ENCODE results near the gene TWSG1. TPM values are rescaled to one million over a fixed set of nuclear protein-coding genes. Genes with fewer than 3 reads are reported as not detected.
A peak's percentile ranks its signal among the peaks of the same experiment; 100 is the strongest.

TWSG1 gene
- total RNA-seq (2021) (18.2 to 19.3 TPM (median 18.3 TPM) in 3 replicates), Bru-seq, nascent RNA (percentile 64 among the genes with signal in this experiment)
- long read RNA-seq, experiment 1, transcript TWSG1-201 (5 exons, 3,756 nt): major isoform, 184 of 206 reads
- long read RNA-seq, experiment 1, partial matches to known transcripts: 4 of 206 reads
- long read RNA-seq, experiment 1, other reads (novel, unspliced or antisense): 18 of 206 reads
- long read RNA-seq, experiment 2, transcript TWSG1-201 (5 exons, 3,756 nt): major isoform, 20 of 38 reads
- long read RNA-seq, experiment 2, partial matches to known transcripts: 15 of 38 reads
- long read RNA-seq, experiment 2, other reads (novel, unspliced or antisense): 3 of 38 reads
- long read RNA-seq, experiment 3, transcript TWSG1-201 (5 exons, 3,756 nt): major isoform, 16 of 23 reads
- long read RNA-seq, experiment 3, partial matches to known transcripts: 3 of 23 reads
- long read RNA-seq, experiment 3, other reads (novel, unspliced or antisense): 4 of 23 reads

GRCh38 chr18:9334329-9334972 is at the start of gene TWSG1:
Gene TWSG1, plus strand, starts transcription at chr18:9334773. Its CDS starts 2,457 bp downstream, at chr18:9337230.
- peak; percentile 96 for DNase-seq (ENCODE audit: low spot score)
- peaks cover 8% of the 10 kb centered on the region; the same call in 1 of the 2 replicates for H3K36me3 Mint-ChIP-seq
- peak within 1 kb of the TSS; percentile 94 for H3K27ac Mint-ChIP-seq
- ChIA-PET CTCF (interaction anchor here (0.6 to 2.0 kb wide), 31 partner anchors 11 to 1568 kb away, joined by 3 to 22 read pairs (median 3); partner anchors contain the start of gene ANKRD12), POLR2A (interaction anchor here (0.6 to 1.8 kb wide), 7 partner anchors 13 to 198 kb away, joined by 3 to 10 read pairs (median 5); partner anchors contain the start of gene ANKRD12)
- H3K9me3 Mint-ChIP-seq: no peaks in the 10 kb centered on the region
- peaks cover 10% of the 10 kb centered on the region; the same call in 1 of the 2 replicates for H3K4me1 Mint-ChIP-seq
- peak within 1 kb of the TSS; percentile 86 for H3K4me3 Mint-ChIP-seq
- ATAC-seq: peak; percentile 92
- H3K27me3 Mint-ChIP-seq (ENCODE audit: low read depth): peaks cover 27% of the 10 kb centered on the region
- TF ChIP-seq HMGXB4 (CRISPR knock-in tag; IDR thresholded peaks at IDR 0.05) (no peak), ZNF232 (CRISPR knock-in tag; IDR thresholded peaks at IDR 0.05) (no peak), HMGA2 (CRISPR knock-in tag; IDR thresholded peaks at IDR 0.05) (no peak), IRF2 (CRISPR knock-in tag; IDR thresholded peaks at IDR 0.05; ENCODE audit: borderline replicate concordance, low read depth) (no peak), STAT6 (CRISPR knock-in tag; conservative IDR thresholded peaks at IDR 0.05; ENCODE audit: low read depth) (no peak), SOX15 (CRISPR knock-in tag; IDR thresholded peaks at IDR 0.05) (no peak), GTF2I (CRISPR knock-in tag; conservative IDR thresholded peaks at IDR 0.05) (no peak), JUN (CRISPR knock-in tag; IDR thresholded peaks at IDR 0.05) (no peak), ZNF317 (CRISPR knock-in tag; IDR thresholded peaks at IDR 0.05; ENCODE audit: borderline replicate concordance, low read depth) (no peak), TCF7 (CRISPR knock-in tag; IDR thresholded peaks at IDR 0.05; ENCODE audit: low read depth) (no peak), CREM (CRISPR knock-in tag; IDR thresholded peaks at IDR 0.05) (no peak), ZNF671 (CRISPR knock-in tag; IDR thresholded peaks at IDR 0.05) (no peak), ZNF512 (CRISPR knock-in tag; IDR thresholded peaks at IDR 0.05; ENCODE audit: borderline replicate concordance) (no peak), ATF1 (CRISPR knock-in tag; IDR thresholded peaks at IDR 0.05) (no peak)
- TF ChIP-seq, protein P1, sequence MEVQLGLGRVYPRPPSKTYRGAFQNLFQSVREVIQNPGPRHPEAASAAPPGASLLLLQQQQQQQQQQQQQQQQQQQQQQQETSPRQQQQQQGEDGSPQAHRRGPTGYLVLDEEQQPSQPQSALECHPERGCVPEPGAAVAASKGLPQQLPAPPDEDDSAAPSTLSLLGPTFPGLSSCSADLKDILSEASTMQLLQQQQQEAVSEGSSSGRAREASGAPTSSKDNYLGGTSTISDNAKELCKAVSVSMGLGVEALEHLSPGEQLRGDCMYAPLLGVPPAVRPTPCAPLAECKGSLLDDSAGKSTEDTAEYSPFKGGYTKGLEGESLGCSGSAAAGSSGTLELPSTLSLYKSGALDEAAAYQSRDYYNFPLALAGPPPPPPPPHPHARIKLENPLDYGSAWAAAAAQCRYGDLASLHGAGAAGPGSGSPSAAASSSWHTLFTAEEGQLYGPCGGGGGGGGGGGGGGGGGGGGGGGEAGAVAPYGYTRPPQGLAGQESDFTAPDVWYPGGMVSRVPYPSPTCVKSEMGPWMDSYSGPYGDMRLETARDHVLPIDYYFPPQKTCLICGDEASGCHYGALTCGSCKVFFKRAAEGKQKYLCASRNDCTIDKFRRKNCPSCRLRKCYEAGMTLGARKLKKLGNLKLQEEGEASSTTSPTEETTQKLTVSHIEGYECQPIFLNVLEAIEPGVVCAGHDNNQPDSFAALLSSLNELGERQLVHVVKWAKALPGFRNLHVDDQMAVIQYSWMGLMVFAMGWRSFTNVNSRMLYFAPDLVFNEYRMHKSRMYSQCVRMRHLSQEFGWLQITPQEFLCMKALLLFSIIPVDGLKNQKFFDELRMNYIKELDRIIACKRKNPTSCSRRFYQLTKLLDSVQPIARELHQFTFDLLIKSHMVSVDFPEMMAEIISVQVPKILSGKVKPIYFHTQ (CRISPR knock-in tag; IDR thresholded peaks at IDR 0.05): no peak
- TF ChIP-seq, protein P2, sequence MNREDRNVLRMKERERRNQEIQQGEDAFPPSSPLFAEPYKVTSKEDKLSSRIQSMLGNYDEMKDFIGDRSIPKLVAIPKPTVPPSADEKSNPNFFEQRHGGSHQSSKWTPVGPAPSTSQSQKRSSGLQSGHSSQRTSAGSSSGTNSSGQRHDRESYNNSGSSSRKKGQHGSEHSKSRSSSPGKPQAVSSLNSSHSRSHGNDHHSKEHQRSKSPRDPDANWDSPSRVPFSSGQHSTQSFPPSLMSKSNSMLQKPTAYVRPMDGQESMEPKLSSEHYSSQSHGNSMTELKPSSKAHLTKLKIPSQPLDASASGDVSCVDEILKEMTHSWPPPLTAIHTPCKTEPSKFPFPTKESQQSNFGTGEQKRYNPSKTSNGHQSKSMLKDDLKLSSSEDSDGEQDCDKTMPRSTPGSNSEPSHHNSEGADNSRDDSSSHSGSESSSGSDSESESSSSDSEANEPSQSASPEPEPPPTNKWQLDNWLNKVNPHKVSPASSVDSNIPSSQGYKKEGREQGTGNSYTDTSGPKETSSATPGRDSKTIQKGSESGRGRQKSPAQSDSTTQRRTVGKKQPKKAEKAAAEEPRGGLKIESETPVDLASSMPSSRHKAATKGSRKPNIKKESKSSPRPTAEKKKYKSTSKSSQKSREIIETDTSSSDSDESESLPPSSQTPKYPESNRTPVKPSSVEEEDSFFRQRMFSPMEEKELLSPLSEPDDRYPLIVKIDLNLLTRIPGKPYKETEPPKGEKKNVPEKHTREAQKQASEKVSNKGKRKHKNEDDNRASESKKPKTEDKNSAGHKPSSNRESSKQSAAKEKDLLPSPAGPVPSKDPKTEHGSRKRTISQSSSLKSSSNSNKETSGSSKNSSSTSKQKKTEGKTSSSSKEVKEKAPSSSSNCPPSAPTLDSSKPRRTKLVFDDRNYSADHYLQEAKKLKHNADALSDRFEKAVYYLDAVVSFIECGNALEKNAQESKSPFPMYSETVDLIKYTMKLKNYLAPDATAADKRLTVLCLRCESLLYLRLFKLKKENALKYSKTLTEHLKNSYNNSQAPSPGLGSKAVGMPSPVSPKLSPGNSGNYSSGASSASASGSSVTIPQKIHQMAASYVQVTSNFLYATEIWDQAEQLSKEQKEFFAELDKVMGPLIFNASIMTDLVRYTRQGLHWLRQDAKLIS (CRISPR knock-in tag; IDR thresholded peaks at IDR 0.05; ENCODE audit: borderline replicate concordance): no peak
- TF ChIP-seq, protein P3, sequence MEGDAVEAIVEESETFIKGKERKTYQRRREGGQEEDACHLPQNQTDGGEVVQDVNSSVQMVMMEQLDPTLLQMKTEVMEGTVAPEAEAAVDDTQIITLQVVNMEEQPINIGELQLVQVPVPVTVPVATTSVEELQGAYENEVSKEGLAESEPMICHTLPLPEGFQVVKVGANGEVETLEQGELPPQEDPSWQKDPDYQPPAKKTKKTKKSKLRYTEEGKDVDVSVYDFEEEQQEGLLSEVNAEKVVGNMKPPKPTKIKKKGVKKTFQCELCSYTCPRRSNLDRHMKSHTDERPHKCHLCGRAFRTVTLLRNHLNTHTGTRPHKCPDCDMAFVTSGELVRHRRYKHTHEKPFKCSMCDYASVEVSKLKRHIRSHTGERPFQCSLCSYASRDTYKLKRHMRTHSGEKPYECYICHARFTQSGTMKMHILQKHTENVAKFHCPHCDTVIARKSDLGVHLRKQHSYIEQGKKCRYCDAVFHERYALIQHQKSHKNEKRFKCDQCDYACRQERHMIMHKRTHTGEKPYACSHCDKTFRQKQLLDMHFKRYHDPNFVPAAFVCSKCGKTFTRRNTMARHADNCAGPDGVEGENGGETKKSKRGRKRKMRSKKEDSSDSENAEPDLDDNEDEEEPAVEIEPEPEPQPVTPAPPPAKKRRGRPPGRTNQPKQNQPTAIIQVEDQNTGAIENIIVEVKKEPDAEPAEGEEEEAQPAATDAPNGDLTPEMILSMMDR (IDR thresholded peaks at IDR 0.05): 0 out of 2 replicates have a peak, but pooled peaks have one; percentile 12
- TF ChIP-seq, protein P4, sequence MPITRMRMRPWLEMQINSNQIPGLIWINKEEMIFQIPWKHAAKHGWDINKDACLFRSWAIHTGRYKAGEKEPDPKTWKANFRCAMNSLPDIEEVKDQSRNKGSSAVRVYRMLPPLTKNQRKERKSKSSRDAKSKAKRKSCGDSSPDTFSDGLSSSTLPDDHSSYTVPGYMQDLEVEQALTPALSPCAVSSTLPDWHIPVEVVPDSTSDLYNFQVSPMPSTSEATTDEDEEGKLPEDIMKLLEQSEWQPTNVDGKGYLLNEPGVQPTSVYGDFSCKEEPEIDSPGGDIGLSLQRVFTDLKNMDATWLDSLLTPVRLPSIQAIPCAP (CRISPR knock-in tag; IDR thresholded peaks at IDR 0.05): no peak
